CD1c-positive myeloid dendritic cell (primary cell): Measurements from ENCODE around the gene TSSC4.
"Not testable (repeated sequence)": the region's sequence is repeated elsewhere in the genome, so short reads cannot be mapped to it uniquely, and the experiment has no call there.

Experiments used
- DNase-seq: peaks from one replicate; pipeline ENCODE4 v3.0.0-alpha.2; 2016; ENCODE audit errors: extremely low spot score

Gene TSSC4

GRCh38 chr11:2400069-2400761 lies at the start of gene TSSC4:
TSSC4 (plus strand) TSS chr11:2400750; CDS start chr11:2402634, 1,884 bp downstream.
- DNase-seq, result peak; percentile 100

- DNase-seq, result no peak
Observed at GRCh38 chr11:2351701-2352100, 48.8 kb upstream of the TSSC4 start.

DNA sequence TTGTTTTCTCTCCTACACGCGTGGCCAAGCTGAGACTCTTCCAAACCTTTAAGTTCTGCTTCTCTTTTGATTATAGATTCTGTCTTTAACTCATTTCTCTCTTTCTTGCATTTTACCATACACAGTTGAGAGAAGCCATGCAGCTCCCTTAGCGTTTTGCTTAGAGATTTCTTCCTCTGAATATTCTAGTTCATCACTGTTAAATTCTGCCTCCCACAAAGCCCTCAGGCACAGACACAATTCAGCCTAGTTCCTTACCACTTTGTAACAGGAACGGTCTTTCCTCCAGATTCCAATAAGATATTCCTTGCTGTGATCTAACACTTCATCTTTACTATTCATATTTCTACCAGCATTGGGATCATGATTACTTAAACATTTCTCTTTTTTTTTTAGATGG lies 48.1 kb upstream of the TSSC4 start:
- DNase-seq, result no peak

DNA sequence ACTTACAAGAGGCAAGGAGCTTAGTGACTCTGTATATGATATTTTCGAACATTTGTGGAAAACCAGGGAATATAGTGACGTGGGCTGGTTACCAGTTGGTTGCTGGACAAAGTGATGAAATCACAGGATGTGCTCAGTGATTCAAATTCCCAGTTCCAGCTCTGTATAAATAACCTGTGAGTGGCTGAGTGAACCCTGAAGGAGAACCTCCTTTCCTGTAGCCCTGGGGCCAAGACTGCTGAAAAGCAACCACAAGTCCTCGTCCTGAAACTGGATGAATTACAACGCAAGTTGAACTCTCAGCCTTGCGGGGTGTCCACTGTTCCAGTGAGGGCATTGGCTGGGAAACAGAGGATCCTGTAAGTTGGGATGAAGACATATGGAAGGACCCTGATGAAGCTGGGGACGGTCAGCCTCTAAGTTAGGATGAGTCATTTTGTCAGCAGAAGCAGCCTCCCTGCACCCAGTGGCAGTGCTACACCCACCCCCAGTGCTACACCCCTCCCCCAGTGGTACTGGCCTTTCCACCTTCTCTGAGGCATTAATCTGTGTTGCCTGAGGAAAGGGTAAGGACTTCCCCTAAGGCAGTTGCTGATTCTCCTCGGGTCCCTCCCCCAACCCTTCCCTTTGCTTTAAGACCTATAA lies 45.4 kb upstream of the TSSC4 start:
- DNase-seq, result no peak

- no peak for DNase-seq
Observed at GRCh38 chr11:2357246-2357645, 43.3 kb upstream of the TSSC4 start.

GRCh38 chr11:2357651-2358050 lies 42.9 kb upstream of the TSSC4 start:
- DNase-seq, result not testable (repeated sequence)

DNA sequence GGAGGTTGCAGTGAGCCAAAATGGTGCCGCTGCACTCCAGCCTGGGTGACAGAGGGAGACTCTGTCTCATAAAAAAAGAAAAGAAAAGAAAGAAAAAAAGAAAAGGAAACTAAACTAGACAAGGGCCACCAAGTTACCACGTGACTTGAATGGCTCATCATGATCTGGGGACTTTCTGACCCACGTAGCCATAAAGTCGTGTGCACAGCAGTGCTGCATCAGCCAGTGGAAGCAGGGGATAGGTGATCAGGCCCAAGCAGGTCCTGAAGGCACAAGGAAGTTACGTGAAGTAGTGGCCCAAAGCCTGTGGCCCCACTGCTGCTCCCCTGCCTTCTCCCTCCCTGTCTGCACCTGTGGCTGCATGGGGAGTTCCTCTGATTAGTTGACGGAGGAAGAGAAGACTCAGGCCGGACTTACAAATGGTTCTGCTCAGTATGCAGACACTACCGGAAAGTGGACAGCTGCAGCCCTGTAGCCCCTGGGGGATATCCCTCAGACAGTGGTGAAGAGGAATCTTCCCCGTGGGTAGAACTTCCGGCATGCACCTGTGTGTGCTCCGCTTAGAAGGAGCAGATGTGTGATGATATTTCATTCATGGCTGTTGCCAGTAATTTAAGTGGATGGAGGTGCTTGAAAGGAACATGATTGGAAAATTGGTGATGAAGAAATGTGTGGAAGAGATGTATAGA lies 41.7 kb upstream of the TSSC4 start:
- no peak for DNase-seq

DNA sequence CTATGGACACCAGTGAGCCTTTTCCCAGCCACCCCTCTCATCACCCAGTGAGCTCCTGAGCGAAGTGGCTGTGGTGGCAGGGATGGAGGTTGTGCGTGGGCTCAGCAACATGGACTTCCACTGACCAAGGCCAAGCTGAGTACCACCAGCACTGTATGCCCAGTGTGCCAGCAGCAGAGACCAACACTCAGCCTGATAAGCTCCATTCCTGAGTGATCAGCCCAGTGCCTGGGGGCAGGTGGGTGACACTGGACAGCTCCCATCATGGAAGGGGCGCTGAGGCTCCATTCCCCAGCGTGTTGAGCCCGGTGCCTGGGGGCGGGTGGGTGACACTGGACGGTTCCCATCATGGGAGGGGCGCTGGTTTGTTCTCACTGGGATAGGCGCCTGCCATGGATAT lies 41.0 kb upstream of the TSSC4 start:
- DNase-seq, result no peak

- no peak for DNase-seq
Observed at GRCh38 chr11:2360081-2360642, 40.4 kb upstream of the TSSC4 start.

- DNase-seq, result no peak
Observed at GRCh38 chr11:2361565-2361964, 39.0 kb upstream of the TSSC4 start.

DNA sequence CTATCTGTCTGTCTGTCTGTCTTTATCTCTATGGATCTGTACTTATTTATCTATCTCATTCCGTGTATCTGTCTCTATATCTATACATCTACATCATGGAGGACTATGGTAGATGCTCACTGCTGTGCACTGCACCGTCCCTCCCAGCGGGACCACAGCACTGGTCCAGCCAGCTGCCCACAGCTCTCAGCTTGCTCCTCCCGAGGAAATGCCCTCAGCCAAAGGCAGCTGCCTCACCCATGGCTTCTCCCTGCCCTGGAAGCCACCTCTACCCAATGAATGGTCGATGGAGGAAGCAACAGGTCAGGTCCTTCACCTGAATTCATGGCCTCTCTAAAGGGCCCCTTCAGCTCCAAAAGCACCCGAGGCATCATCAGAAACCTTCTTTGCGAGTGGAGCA lies 38.1 kb upstream of the TSSC4 start:
- no peak for DNase-seq

GRCh38 chr11:2363130-2363529 lies 37.4 kb upstream of the TSSC4 start:
- DNase-seq, result no peak

- no peak for DNase-seq
Observed at GRCh38 chr11:2363577-2364370, 36.8 kb upstream of the TSSC4 start.

DNA sequence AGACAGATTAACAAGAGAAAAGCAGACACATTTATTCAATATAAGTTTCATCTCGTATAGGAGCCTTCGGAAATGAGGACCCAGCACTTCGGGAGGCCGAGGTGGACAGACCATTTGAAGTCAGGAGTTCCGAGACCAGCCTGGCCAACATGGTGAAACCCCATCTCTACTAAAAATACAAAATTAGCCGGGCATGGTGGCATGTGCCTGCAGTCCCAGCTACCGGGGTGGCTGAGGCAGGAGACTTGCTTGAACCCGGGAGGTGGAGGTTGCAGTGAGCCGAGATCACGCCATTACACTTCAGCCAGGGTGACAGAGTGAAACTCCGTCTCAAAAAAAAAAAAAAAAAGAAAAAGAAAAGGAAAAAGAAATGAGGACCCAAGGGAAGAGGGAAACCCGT lies 36.2 kb upstream of the TSSC4 start:
- DNase-seq, result not testable (repeated sequence)

GRCh38 chr11:2365571-2366210 lies 34.9 kb upstream of the TSSC4 start:
- DNase-seq, result no peak

DNA sequence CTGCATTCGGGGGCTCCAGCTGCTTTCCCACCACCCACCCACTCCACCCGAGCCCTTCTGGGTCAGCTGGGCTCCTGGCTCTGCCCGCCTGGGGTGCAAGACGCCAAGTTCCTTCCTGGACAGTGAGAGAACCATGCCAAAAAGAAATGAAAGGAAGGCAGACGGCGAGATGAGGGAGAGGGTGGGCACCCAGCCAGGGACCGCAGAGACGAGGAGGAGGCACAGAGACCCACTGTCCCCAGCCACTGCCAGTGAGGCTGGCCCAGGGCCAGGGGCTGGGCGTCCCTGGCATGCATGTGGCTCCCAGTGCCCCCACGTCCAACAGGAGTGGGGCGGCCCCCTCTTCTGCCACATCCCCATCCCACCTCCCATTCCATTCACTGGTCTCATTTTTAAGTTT lies 34.3 kb upstream of the TSSC4 start:
- DNase-seq, result no peak

DNA sequence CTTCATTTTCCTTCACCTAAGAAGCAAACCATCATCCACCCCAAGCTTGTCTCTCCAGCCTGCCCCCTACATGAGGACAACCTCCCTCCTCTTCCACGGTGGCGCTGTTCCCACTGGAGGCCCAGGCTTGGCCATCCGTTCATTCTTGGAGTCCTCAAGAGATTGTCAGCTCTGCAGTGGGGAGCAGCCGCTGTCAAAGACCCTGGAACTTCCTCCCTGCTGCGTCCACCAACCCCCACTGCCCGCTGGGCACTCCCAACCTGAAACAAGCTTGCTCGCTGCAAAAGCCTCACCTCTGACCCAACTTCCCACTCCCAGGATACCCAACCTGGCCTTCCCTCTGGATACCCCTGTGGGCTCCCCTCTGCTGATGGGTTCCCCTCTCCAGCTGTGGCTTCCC lies 33.8 kb upstream of the TSSC4 start:
- no peak for DNase-seq

GRCh38 chr11:2367266-2368160 lies 33.0 kb upstream of the TSSC4 start:
- no peak for DNase-seq

- DNase-seq, result no peak
Observed at GRCh38 chr11:2368178-2368850, 32.2 kb upstream of the TSSC4 start.

DNA sequence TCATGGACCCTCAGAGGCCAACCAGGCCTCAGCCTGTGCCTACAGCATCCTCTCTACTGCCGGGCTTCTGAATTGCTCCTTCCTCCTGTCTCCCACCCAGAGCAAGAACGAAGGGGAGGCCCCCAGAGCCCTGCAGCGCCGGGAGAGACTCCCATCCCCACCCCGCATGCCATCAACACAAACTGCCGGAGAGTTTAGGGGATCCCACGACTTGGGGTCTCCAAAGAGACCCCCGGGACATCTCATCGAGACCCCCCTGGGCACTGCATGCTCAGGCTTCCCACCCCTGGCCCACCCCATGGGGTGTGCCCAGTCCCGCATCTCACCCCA lies 31.7 kb upstream of the TSSC4 start:
- DNase-seq, result no peak
